ENCODE data around the gene GPR183. TPM values are rescaled to one million over a fixed set of nuclear protein-coding genes. Genes with fewer than 3 reads are reported as not detected.

The GPR183 gene
- total RNA-seq, 1 donor from 2014 or later: 4.9 TPM

- H3K9me3 Mint-ChIP-seq (ENCODE audit: unreplicated experiment): no peaks in the 10 kb centered on the region
- FAIRE-seq: no peak
- H3K36me3 Mint-ChIP-seq (ENCODE audit: low read depth, unreplicated experiment): peaks cover 4% of the 10 kb centered on the region
- H3K9ac ChIP-seq (ENCODE audit: low read length): no peak overlapping the region
- H3K9me3 ChIP-seq (ENCODE audit: insufficient read depth, low read depth, low read length): no peaks in the 10 kb centered on the region
- H3K27me3 ChIP-seq (ENCODE audit: insufficient read depth, low read length): no peaks in the 10 kb centered on the region
- H3K27ac Mint-ChIP-seq (ENCODE audit: unreplicated experiment): peak overlapping the region; percentile 94
- no peaks in the 10 kb centered on the region for H4K20me1 ChIP-seq (ENCODE audit: insufficient read depth, low read length)
- H3K36me3 ChIP-seq (ENCODE audit: insufficient read depth, low read length): no peaks in the 10 kb centered on the region
- no peaks in the 10 kb centered on the region for H3K79me2 ChIP-seq (ENCODE audit: insufficient read depth, low read length)
- peaks cover 21% of the 10 kb centered on the region for H3K4me1 ChIP-seq (ENCODE audit: insufficient read depth, low read length)
- no peak overlapping the region for H3K4me2 ChIP-seq (ENCODE audit: low read length)
- no peak for TF ChIP-seq EZH2 (IDR thresholded peaks at IDR 0.05; ENCODE audit: insufficient read depth, low read length)
- no peak for TF ChIP-seq CTCF (IDR thresholded peaks at IDR 0.05; ENCODE audit: insufficient read depth, low read depth, low read length)
- no peak for DNase-seq (ENCODE audit: low read depth)
- H3K27ac ChIP-seq (ENCODE audit: low read depth, low read length): no peak overlapping the region
- H2AFZ ChIP-seq (ENCODE audit: low read depth, low read length): no peak overlapping the region
- no peak overlapping the region for H3K4me3 Mint-ChIP-seq (ENCODE audit: unreplicated experiment)
- no peaks in the 10 kb centered on the region for H3K27me3 Mint-ChIP-seq (ENCODE audit: low read depth, unreplicated experiment)
- H3K4me3 ChIP-seq (ENCODE audit: insufficient read depth, low read depth, low read length): no peak overlapping the region
- H3K4me1 Mint-ChIP-seq (ENCODE audit: low read depth, unreplicated experiment): peaks cover 55% of the 10 kb centered on the region
Observed at GRCh38 chr13:99304541-99304940, 2.7 kb downstream of the GPR183 start.

- Histone ChIP-seq H3K9ac (ENCODE audit: low read length) (no peak overlapping the region), H3K4me3 (ENCODE audit: insufficient read depth, low read depth, low read length) (no peak overlapping the region), H2AFZ (ENCODE audit: low read depth, low read length) (no peak overlapping the region), H4K20me1 (ENCODE audit: insufficient read depth, low read length) (no peaks in the 10 kb centered on the region), H3K27me3 (ENCODE audit: insufficient read depth, low read length) (no peaks in the 10 kb centered on the region), H3K79me2 (ENCODE audit: insufficient read depth, low read length) (no peaks in the 10 kb centered on the region), H3K4me1 (ENCODE audit: insufficient read depth, low read length) (peaks cover 15% of the 10 kb centered on the region), H3K4me2 (ENCODE audit: low read length) (no peak overlapping the region), H3K36me3 (ENCODE audit: insufficient read depth, low read length) (no peaks in the 10 kb centered on the region), H3K9me3 (ENCODE audit: insufficient read depth, low read depth, low read length) (no peaks in the 10 kb centered on the region), H3K27ac (ENCODE audit: low read depth, low read length) (no peak overlapping the region)
- Mint-ChIP-seq H3K36me3 (ENCODE audit: low read depth, unreplicated experiment) (peaks cover 4% of the 10 kb centered on the region), H3K9me3 (ENCODE audit: unreplicated experiment) (no peaks in the 10 kb centered on the region), H3K27me3 (ENCODE audit: low read depth, unreplicated experiment) (no peaks in the 10 kb centered on the region), H3K27ac (ENCODE audit: unreplicated experiment) (peak overlapping the region; percentile 94), H3K4me1 (ENCODE audit: low read depth, unreplicated experiment) (peaks cover 54% of the 10 kb centered on the region), H3K4me3 (ENCODE audit: unreplicated experiment) (no peak overlapping the region)
- TF ChIP-seq EZH2 (IDR thresholded peaks at IDR 0.05; ENCODE audit: insufficient read depth, low read length): no peak
- TF ChIP-seq CTCF (IDR thresholded peaks at IDR 0.05; ENCODE audit: insufficient read depth, low read depth, low read length): no peak
- no peak for DNase-seq (ENCODE audit: low read depth)
- no peak for FAIRE-seq
Observed at GRCh38 chr13:99303863-99304521, 3.2 kb downstream of the GPR183 start.
